PFSK-1 (cell line): Measurements from ENCODE around the gene ATXN7L3B.

Source experiments
- FOXP2 ChIP-seq: optimal IDR thresholded peaks from 2 replicates; pipeline ENCODE3; 2011; ENCODE audit warnings: borderline replicate concordance, control low read depth, inconsistent platforms; ENCODE audit not compliant: insufficient read depth; ENCODE audit errors: extremely low read length, extremely low read depth
- POLR2AphosphoS5 ChIP-seq: IDR thresholded peaks from 2 replicates; pipeline ENCODE4 v1.6.1; 2012; ENCODE audit warnings: low read depth, mild to moderate bottlenecking, control low read depth, low read length, moderate library complexity
- REST ChIP-seq, 2 experiments: IDR thresholded peaks; 2 replicates each; pipeline versions ENCODE4 v1.6.1 to v1.8.0; 2011 to 2012; ENCODE audit warnings: low read depth in 2 of 2, low read length in 2 of 2, control low read depth in 1 of 2, inconsistent platforms in 1 of 2, mild to moderate bottlenecking in 1 of 2, moderate library complexity in 1 of 2; ENCODE audit not compliant: insufficient read depth in 1 of 2
- SIN3A ChIP-seq: IDR thresholded peaks from 2 replicates; pipeline ENCODE4 v1.6.1; 2012; ENCODE audit warnings: mild to moderate bottlenecking, low read length, moderate library complexity, borderline replicate concordance; ENCODE audit not compliant: insufficient read depth
- TAF1 ChIP-seq: IDR thresholded peaks from 2 replicates; pipeline ENCODE4 v1.6.1; 2012; ENCODE audit warnings: low read length, control low read depth, borderline replicate concordance; ENCODE audit not compliant: insufficient read depth

Gene ATXN7L3B

DNA sequence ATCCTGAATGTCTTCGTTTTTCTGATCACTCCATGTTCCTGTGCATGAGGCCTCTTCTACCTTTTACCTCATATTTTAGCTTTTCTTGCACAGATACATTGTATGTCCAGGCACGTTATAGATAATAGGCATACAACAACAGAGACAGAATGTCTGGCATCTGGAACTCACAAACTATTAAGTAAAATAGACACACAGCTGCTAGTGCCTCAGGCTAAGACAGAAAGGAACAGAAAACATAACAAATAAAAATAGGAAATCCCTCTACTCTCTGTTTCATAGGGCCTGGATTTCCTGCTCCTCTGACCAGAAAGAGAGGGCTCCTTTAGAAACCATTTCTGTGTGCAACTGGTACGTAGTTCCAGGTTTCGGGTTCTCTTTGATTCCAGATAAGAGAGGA is 48.6 kb downstream of the ATXN7L3B start:
- no peak for TF ChIP-seq TAF1
- TF ChIP-seq SIN3A = no peak
- TF ChIP-seq REST (IDR thresholded peaks at IDR 0.05; ENCODE audit: insufficient read depth in 1 of 2, low read depth in 2 of 2, low read length in 2 of 2) = no peak
- TF ChIP-seq POLR2AphosphoS5 = no peak
- TF ChIP-seq FOXP2 = no peak
